ENCODE measurements around the gene PAM16.

The PAM16 gene

GRCh38 chr16:4318451-4318910, 32.6 kb downstream of the PAM16 start:
- no peak for TF ChIP-seq CTCF (IDR thresholded peaks at IDR 0.05; ENCODE audit: borderline replicate concordance, control extremely low read depth, extremely low read depth, insufficient read depth, missing control alignments)
- DNase-seq (ENCODE audit: low spot score), result no peak
- in situ Hi-C loops (cut with MboI; ENCODE audit: low sequenced_read_pairs, unreplicated experiment), result no loop called here

- no peak for DNase-seq (ENCODE audit: low spot score)
These were observed 33.3 kb downstream of the PAM16 start for GRCh38 chr16:4317532-4318450.

GRCh38 chr16:4316864-4317531, 34.1 kb downstream of the PAM16 start:
- no peak for DNase-seq (ENCODE audit: low spot score)
- in situ Hi-C loops (cut with MboI; ENCODE audit: low sequenced_read_pairs, unreplicated experiment), result no loop called here
- TF ChIP-seq CTCF (IDR thresholded peaks at IDR 0.05; ENCODE audit: borderline replicate concordance, control extremely low read depth, extremely low read depth, insufficient read depth, missing control alignments), result no peak

More at GRCh38 chr16:4317532-4318450, 33.3 kb downstream of the PAM16 start:
- in situ Hi-C loops (cut with MboI; ENCODE audit: low sequenced_read_pairs, unreplicated experiment), result no loop called here
- TF ChIP-seq CTCF (IDR thresholded peaks at IDR 0.05; ENCODE audit: borderline replicate concordance, control extremely low read depth, extremely low read depth, insufficient read depth, missing control alignments), result no peak

- in situ Hi-C loops (cut with MboI; ENCODE audit: low sequenced_read_pairs, unreplicated experiment), result no loop called here
- TF ChIP-seq CTCF (IDR thresholded peaks at IDR 0.05; ENCODE audit: borderline replicate concordance, control extremely low read depth, extremely low read depth, insufficient read depth, missing control alignments), result no peak
- DNase-seq (ENCODE audit: low spot score), result no peak
These were observed 34.8 kb downstream of the PAM16 start for GRCh38 chr16:4316108-4316863.

GRCh38 chr16:4315186-4316107, 35.7 kb downstream of the PAM16 start, which contains the start of gene GLIS2:
TSS of gene GLIS2 (plus strand) at chr16:4316067. CDS start at chr16:4332281, 16,214 bp downstream.
- TF ChIP-seq CTCF (IDR thresholded peaks at IDR 0.05; ENCODE audit: borderline replicate concordance, control extremely low read depth, extremely low read depth, insufficient read depth, missing control alignments), result no peak
- in situ Hi-C loops (cut with MboI; ENCODE audit: low sequenced_read_pairs, unreplicated experiment), result no loop called here
- DNase-seq (ENCODE audit: low spot score), result peak; percentile 78

Measured in GM13976 (cell line).